Esophagus muscularis mucosa (tissue), 3 donors: ENCODE data around the gene DTD1.

Experiments
- CTCF ChIP-seq, 3 experiments: fragments of 200-600 bp in 2 of 3; fragments of 450-650 bp in 1 of 3; sonication (generic) in 2 of 3; IDR thresholded peaks; one replicate each; pipeline ENCODE4 v1.5.1; 2017 to 2019; ENCODE audit warnings: antibody characterized with exemption in 3 of 3, mild to moderate bottlenecking in 2 of 3, moderate library complexity in 1 of 3
- POLR2A ChIP-seq: fragments of 450-650 bp; IDR thresholded peaks from one replicate; pipeline ENCODE4 v1.6.1; 2017; ENCODE audit warnings: antibody characterized with exemption, moderate library complexity, mild to moderate bottlenecking, low read depth
- POLR2AphosphoS5 ChIP-seq, 2 donors: sonication (generic); formaldehyde crosslinking; IDR thresholded peaks; one replicate each; pipeline ENCODE4 v1.6.1; 2017; ENCODE audit warnings: antibody characterized with exemption in 2 of 2

GRCh38 chr20:18749528-18749927 is 161.7 kb downstream of the DTD1 start:
- TF ChIP-seq POLR2AphosphoS5 (IDR thresholded peaks at IDR 0.05) (no peak), CTCF (IDR thresholded peaks at IDR 0.05) (no peak), POLR2A (no peak)
